GM23338 (cell line): ENCODE results near the gene JTB. TPM values are rescaled to one million over a fixed set of nuclear protein-coding genes. Genes with fewer than 3 reads are reported as not detected.

Experiments used
- ATAC-seq: fragments of 200-7000 bp; cut with Tn5 transposase; 3 replicates; pipeline ENCODE4 v1.9.1; 2020
- DNase-seq: peaks from one replicate; pipeline ENCODE4 v3.0.0-alpha.2; 2015; ENCODE audit warnings: low spot score
- H2AFZ ChIP-seq: fragments of 200-600 bp; sonication (generic); 2 replicates; pipeline ENCODE4 v1.8.0; 2016; ENCODE audit warnings: antibody characterized with exemption, mild to moderate bottlenecking, moderate library complexity
- H3F3A ChIP-seq: fragments of 200-600 bp; sonication (generic); replicated peaks from 2 replicates; pipeline ENCODE4 v1.8.0; 2017; ENCODE audit warnings: antibody characterized with exemption, mixed run types, low read depth
- H3K27ac ChIP-seq: fragments of 200-600 bp; sonication (generic); 2 replicates; pipeline ENCODE4 v1.6.1; 2016; ENCODE audit warnings: low read depth
- H3K27me3 ChIP-seq: fragments of 200-600 bp; sonication (generic); 2 replicates; pipeline ENCODE4 v1.8.0; 2016; ENCODE audit warnings: mild to moderate bottlenecking, mixed run types, moderate library complexity; ENCODE audit not compliant: insufficient read depth
- H3K36me3 ChIP-seq: fragments of 200-600 bp; sonication (generic); 2 replicates; pipeline ENCODE4 v1.8.0; 2016; ENCODE audit warnings: mild to moderate bottlenecking; ENCODE audit not compliant: insufficient read depth
- H3K4me1 ChIP-seq: fragments of 200-600 bp; sonication (generic); 2 replicates; pipeline ENCODE4 v1.8.0; 2016; ENCODE audit warnings: mild to moderate bottlenecking, moderate library complexity; ENCODE audit not compliant: insufficient read depth
- H3K4me2 ChIP-seq: fragments of 200-600 bp; sonication (generic); 2 replicates; pipeline ENCODE4 v1.7.1; 2017; ENCODE audit warnings: mixed run types
- H3K4me3 ChIP-seq: fragments of 200-600 bp; sonication (generic); 2 replicates; pipeline ENCODE4 v1.6.1; 2016; ENCODE audit warnings: mixed run types
- H3K79me2 ChIP-seq: fragments of 200-600 bp; sonication (generic); replicated peaks from 2 replicates; pipeline ENCODE4 v1.8.0; 2017; ENCODE audit warnings: mild to moderate bottlenecking; ENCODE audit not compliant: insufficient read depth
- H3K9me2 ChIP-seq: fragments of 200-600 bp; sonication (generic); 2 replicates; pipeline ENCODE4 v1.8.0; 2017; ENCODE audit not compliant: insufficient read depth
- H4K20me1 ChIP-seq: fragments of 200-600 bp; sonication (generic); replicated peaks from 2 replicates; pipeline ENCODE4 v1.8.0; 2017; ENCODE audit warnings: mild to moderate bottlenecking; ENCODE audit not compliant: insufficient read depth
- H3K27ac Mint-ChIP-seq: 2 replicates; pipeline ENCODE4 v1.8.0; 2020; ENCODE audit warnings: inconsistent platforms, mild to moderate bottlenecking, moderate library complexity, mixed read lengths
- H3K27me3 Mint-ChIP-seq: 3 replicates; pipeline ENCODE4 v1.8.0; 2022; ENCODE audit warnings: low read depth, mild to moderate bottlenecking, moderate library complexity, mixed read lengths, inconsistent platforms; ENCODE audit not compliant: insufficient read depth, poor library complexity
- H3K36me3 Mint-ChIP-seq: 3 replicates; pipeline ENCODE4 v1.8.0; 2021; ENCODE audit warnings: low read depth, mild to moderate bottlenecking, inconsistent platforms, moderate library complexity, mixed read lengths
- H3K4me1 Mint-ChIP-seq: 3 replicates; pipeline ENCODE4 v1.8.0; 2020; ENCODE audit warnings: mild to moderate bottlenecking, inconsistent platforms, mixed read lengths
- H3K4me3 Mint-ChIP-seq: 3 replicates; pipeline ENCODE4 v1.8.0; 2021; ENCODE audit warnings: moderate library complexity, mild to moderate bottlenecking, inconsistent platforms, mixed read lengths
- H3K9me3 Mint-ChIP-seq: 3 replicates; pipeline ENCODE4 v1.8.0; 2020; ENCODE audit warnings: moderate library complexity, mild to moderate bottlenecking, inconsistent platforms, mixed read lengths
- CREB1 ChIP-seq: fragments of 250-450 bp; sonication (Bioruptor Pico); IDR thresholded peaks from 2 replicates; pipeline ENCODE4 v1.5.0; 2020; ENCODE audit warnings: low read depth, mild to moderate bottlenecking, moderate library complexity
- EZH2 ChIP-seq: fragments of 200-600 bp; sonication (generic); IDR thresholded peaks from one replicate; pipeline ENCODE4 v1.8.0; 2017; ENCODE audit warnings: antibody characterized with exemption, mild to moderate bottlenecking, low read depth; ENCODE audit not compliant: unreplicated experiment
- EZH2phosphoT487 ChIP-seq: fragments of 200-600 bp; sonication (generic); IDR thresholded peaks from one replicate; pipeline ENCODE4 v1.8.1; 2018; ENCODE audit warnings: antibody characterized with exemption; ENCODE audit not compliant: unreplicated experiment
- JUNB ChIP-seq: IDR thresholded peaks from one replicate; pipeline ENCODE4 v1.6.1; 2016; ENCODE audit warnings: antibody characterized with exemption; ENCODE audit not compliant: unreplicated experiment
- NANOG ChIP-seq: IDR thresholded peaks from 2 replicates; pipeline ENCODE4 v1.6.1; 2016; ENCODE audit warnings: antibody characterized with exemption, borderline replicate concordance
- POLR2AphosphoS5 ChIP-seq: IDR thresholded peaks from 2 replicates; pipeline ENCODE4 v1.6.1; 2016; ENCODE audit warnings: antibody characterized with exemption, low read depth
- STAT1 ChIP-seq: IDR thresholded peaks from one replicate; pipeline ENCODE4 v1.6.1; 2016; ENCODE audit warnings: antibody characterized with exemption; ENCODE audit not compliant: unreplicated experiment
- ZNF114 ChIP-seq: fragments of 250-450 bp; sonication (Bioruptor Pico); IDR thresholded peaks from 2 replicates; pipeline ENCODE4 v1.5.0; 2020; ENCODE audit warnings: mild to moderate bottlenecking, moderate library complexity
- ZNF331 ChIP-seq: fragments of 250-450 bp; sonication (Bioruptor Pico); IDR thresholded peaks from 2 replicates; pipeline ENCODE4 v1.5.0; 2020; ENCODE audit warnings: low read depth, mild to moderate bottlenecking, moderate library complexity
- polyA plus RNA-seq: library from polyadenylated mRNA; unstranded; fragments of >200 nt; fragmentation: Nextera tagmentation; extraction: Ambion mirVana; gene quantifications from 2 replicates; pipeline ENCODE4 v1.2.1, GENCODE V29; 2016
- total RNA-seq: library from RNA; depleted of rRNA; stranded (reverse); fragments of >200 nt; shearing (Covaris generic); gene quantifications from 2 replicates; pipeline ENCODE4 v1.2.3, GENCODE V29; 2014
- TF ChIP-seq, protein P1 (sequence below), 2 experiments: fragments of 200-600 bp in 1 of 2; sonication (generic) in 1 of 2; conservative IDR thresholded peaks; 2 replicates each; pipeline versions ENCODE4 v1.5.1 to v1.6.1; 2016 to 2017; ENCODE audit warnings: antibody characterized with exemption in 2 of 2, low read depth in 2 of 2, mild to moderate bottlenecking in 2 of 2, moderate library complexity in 1 of 2
- TF ChIP-seq, protein P2 (sequence below): IDR thresholded peaks from 2 replicates; pipeline ENCODE4 v1.6.1; 2016; ENCODE audit warnings: antibody characterized with exemption
- TF ChIP-seq, protein P3 (sequence below): IDR thresholded peaks from one replicate; pipeline ENCODE4 v1.6.1; 2018; ENCODE audit warnings: antibody characterized with exemption; ENCODE audit not compliant: unreplicated experiment
- TF ChIP-seq, protein P4 (sequence below): fragments of 250-450 bp; sonication (Bioruptor Pico); IDR thresholded peaks from 2 replicates; pipeline ENCODE4 v1.5.0; 2020; ENCODE audit warnings: mild to moderate bottlenecking, moderate library complexity

JTB gene
- total and polyA plus RNA-seq, 2 experiments from 2014 or later = 140 to 208 TPM

DNA sequence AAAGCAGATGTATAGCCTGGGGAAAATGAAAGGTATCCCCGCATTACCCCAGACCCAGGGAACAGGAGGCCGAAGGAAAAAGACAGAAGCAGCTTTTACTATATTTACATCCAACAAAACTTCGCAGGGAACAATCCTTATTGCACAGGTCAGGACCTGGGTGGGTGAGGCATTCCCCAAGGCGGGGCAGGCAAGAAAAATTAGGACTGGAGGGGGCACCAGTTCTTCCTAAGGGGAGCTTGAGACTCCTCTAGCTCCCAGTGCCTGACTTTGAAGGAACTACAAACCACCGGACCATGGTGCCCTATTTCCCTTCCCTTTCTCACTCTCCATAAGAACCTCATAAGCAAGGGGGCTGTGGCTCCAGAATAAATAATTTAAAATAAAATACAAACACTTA is 48.0 kb downstream of the JTB start:
- ATAC-seq = no peak
- Mint-ChIP-seq H3K9me3 (no peaks in the 10 kb centered on the region), H3K36me3 (peaks cover 32% of the 10 kb centered on the region), H3K4me3 (no peak overlapping the region), H3K27ac (no peak overlapping the region), H3K27me3 (peaks cover 4% of the 10 kb centered on the region), H3K4me1 (no peaks in the 10 kb centered on the region)
- Histone ChIP-seq H3K9me2 (no peaks in the 10 kb centered on the region), H2AFZ (no peak overlapping the region), H3K27ac (no peak overlapping the region), H3K36me3 (no peaks in the 10 kb centered on the region), H3K27me3 (no peaks in the 10 kb centered on the region), H3F3A (0 out of 2 replicates have a peak, but pooled peaks cover 6% of the 10 kb centered on the region), H3K79me2 (no peaks in the 10 kb centered on the region), H4K20me1 (no peaks in the 10 kb centered on the region; the same call in 1 of the 2 replicates), H3K4me3 (no peak overlapping the region), H3K4me2 (no peak overlapping the region), H3K4me1 (peaks cover 4% of the 10 kb centered on the region; the same call in 1 of the 2 replicates)
- DNase-seq = no peak
- TF ChIP-seq, protein P1, sequence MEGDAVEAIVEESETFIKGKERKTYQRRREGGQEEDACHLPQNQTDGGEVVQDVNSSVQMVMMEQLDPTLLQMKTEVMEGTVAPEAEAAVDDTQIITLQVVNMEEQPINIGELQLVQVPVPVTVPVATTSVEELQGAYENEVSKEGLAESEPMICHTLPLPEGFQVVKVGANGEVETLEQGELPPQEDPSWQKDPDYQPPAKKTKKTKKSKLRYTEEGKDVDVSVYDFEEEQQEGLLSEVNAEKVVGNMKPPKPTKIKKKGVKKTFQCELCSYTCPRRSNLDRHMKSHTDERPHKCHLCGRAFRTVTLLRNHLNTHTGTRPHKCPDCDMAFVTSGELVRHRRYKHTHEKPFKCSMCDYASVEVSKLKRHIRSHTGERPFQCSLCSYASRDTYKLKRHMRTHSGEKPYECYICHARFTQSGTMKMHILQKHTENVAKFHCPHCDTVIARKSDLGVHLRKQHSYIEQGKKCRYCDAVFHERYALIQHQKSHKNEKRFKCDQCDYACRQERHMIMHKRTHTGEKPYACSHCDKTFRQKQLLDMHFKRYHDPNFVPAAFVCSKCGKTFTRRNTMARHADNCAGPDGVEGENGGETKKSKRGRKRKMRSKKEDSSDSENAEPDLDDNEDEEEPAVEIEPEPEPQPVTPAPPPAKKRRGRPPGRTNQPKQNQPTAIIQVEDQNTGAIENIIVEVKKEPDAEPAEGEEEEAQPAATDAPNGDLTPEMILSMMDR (conservative IDR thresholded peaks at IDR 0.05; ENCODE audit: low read depth in 2 of 2) = no peak
- TF ChIP-seq ZNF331 (CRISPR knock-in tag) (no peak), CREB1 (CRISPR knock-in tag) (no peak), NANOG (no peak), ZNF114 (CRISPR knock-in tag) (no peak), POLR2AphosphoS5 (no peak), JUNB (no peak), EZH2phosphoT487 (no peak), EZH2 (no peak), STAT1 (no peak)
- TF ChIP-seq, protein P2, sequence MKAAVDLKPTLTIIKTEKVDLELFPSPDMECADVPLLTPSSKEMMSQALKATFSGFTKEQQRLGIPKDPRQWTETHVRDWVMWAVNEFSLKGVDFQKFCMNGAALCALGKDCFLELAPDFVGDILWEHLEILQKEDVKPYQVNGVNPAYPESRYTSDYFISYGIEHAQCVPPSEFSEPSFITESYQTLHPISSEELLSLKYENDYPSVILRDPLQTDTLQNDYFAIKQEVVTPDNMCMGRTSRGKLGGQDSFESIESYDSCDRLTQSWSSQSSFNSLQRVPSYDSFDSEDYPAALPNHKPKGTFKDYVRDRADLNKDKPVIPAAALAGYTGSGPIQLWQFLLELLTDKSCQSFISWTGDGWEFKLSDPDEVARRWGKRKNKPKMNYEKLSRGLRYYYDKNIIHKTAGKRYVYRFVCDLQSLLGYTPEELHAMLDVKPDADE = no peak
- TF ChIP-seq, protein P3, sequence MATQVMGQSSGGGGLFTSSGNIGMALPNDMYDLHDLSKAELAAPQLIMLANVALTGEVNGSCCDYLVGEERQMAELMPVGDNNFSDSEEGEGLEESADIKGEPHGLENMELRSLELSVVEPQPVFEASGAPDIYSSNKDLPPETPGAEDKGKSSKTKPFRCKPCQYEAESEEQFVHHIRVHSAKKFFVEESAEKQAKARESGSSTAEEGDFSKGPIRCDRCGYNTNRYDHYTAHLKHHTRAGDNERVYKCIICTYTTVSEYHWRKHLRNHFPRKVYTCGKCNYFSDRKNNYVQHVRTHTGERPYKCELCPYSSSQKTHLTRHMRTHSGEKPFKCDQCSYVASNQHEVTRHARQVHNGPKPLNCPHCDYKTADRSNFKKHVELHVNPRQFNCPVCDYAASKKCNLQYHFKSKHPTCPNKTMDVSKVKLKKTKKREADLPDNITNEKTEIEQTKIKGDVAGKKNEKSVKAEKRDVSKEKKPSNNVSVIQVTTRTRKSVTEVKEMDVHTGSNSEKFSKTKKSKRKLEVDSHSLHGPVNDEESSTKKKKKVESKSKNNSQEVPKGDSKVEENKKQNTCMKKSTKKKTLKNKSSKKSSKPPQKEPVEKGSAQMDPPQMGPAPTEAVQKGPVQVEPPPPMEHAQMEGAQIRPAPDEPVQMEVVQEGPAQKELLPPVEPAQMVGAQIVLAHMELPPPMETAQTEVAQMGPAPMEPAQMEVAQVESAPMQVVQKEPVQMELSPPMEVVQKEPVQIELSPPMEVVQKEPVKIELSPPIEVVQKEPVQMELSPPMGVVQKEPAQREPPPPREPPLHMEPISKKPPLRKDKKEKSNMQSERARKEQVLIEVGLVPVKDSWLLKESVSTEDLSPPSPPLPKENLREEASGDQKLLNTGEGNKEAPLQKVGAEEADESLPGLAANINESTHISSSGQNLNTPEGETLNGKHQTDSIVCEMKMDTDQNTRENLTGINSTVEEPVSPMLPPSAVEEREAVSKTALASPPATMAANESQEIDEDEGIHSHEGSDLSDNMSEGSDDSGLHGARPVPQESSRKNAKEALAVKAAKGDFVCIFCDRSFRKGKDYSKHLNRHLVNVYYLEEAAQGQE = no peak
- TF ChIP-seq, protein P4, sequence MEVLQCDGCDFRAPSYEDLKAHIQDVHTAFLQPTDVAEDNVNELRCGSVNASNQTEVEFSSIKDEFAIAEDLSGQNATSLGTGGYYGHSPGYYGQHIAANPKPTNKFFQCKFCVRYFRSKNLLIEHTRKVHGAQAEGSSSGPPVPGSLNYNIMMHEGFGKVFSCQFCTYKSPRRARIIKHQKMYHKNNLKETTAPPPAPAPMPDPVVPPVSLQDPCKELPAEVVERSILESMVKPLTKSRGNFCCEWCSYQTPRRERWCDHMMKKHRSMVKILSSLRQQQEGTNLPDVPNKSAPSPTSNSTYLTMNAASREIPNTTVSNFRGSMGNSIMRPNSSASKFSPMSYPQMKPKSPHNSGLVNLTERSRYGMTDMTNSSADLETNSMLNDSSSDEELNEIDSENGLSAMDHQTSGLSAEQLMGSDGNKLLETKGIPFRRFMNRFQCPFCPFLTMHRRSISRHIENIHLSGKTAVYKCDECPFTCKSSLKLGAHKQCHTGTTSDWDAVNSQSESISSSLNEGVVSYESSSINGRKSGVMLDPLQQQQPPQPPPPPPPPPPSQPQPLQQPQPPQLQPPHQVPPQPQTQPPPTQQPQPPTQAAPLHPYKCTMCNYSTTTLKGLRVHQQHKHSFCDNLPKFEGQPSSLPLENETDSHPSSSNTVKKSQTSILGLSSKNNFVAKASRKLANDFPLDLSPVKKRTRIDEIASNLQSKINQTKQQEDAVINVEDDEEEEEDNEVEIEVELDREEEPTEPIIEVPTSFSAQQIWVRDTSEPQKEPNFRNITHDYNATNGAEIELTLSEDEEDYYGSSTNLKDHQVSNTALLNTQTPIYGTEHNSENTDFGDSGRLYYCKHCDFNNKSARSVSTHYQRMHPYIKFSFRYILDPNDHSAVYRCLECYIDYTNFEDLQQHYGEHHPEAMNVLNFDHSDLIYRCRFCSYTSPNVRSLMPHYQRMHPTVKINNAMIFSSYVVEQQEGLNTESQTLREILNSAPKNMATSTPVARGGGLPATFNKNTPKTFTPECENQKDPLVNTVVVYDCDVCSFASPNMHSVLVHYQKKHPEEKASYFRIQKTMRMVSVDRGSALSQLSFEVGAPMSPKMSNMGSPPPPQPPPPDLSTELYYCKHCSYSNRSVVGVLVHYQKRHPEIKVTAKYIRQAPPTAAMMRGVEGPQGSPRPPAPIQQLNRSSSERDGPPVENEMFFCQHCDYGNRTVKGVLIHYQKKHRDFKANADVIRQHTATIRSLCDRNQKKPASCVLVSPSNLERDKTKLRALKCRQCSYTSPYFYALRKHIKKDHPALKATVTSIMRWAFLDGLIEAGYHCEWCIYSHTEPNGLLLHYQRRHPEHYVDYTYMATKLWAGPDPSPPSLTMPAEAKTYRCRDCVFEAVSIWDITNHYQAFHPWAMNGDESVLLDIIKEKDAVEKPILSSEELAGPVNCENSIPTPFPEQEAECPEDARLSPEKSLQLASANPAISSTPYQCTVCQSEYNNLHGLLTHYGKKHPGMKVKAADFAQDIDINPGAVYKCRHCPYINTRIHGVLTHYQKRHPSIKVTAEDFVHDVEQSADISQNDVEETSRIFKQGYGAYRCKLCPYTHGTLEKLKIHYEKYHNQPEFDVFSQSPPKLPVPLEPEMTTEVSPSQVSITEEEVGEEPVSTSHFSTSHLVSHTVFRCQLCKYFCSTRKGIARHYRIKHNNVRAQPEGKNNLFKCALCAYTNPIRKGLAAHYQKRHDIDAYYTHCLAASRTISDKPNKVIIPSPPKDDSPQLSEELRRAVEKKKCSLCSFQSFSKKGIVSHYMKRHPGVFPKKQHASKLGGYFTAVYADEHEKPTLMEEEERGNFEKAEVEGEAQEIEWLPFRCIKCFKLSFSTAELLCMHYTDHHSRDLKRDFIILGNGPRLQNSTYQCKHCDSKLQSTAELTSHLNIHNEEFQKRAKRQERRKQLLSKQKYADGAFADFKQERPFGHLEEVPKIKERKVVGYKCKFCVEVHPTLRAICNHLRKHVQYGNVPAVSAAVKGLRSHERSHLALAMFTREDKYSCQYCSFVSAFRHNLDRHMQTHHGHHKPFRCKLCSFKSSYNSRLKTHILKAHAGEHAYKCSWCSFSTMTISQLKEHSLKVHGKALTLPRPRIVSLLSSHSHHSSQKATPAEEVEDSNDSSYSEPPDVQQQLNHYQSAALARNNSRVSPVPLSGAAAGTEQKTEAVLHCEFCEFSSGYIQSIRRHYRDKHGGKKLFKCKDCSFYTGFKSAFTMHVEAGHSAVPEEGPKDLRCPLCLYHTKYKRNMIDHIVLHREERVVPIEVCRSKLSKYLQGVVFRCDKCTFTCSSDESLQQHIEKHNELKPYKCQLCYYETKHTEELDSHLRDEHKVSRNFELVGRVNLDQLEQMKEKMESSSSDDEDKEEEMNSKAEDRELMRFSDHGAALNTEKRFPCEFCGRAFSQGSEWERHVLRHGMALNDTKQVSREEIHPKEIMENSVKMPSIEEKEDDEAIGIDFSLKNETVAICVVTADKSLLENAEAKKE = no peak
